Measurements from ENCODE around the gene CTSV.
"Not testable (repeated sequence)": the region's sequence is repeated elsewhere in the genome, so short reads cannot be mapped to it uniquely, and the experiment has no call there.

GRCh38 chr9:97001338-97001737 is 37.6 kb downstream of the CTSV start:
- not testable (repeated sequence) for TF ChIP-seq CTCF (IDR thresholded peaks at IDR 0.05; ENCODE audit: low read length); EZH2 (optimal IDR thresholded peaks at IDR 0.05; ENCODE audit: low read depth, low read length); EZH2phosphoT487 (IDR thresholded peaks at IDR 0.05; ENCODE audit: low read length)
